Memory B cell (primary cell): Measurements from ENCODE around the gene ADAP1.
"Not testable (repeated sequence)": the region's sequence is repeated elsewhere in the genome, so short reads cannot be mapped to it uniquely, and the experiment has no call there.

Experiments used
- ATAC-seq: fragments of 150-1000 bp; cut with Tn5 transposase; 2 replicates; pipeline ENCODE4 v1.10.0; 2021; ENCODE audit warnings: low read depth, mild to moderate bottlenecking, moderate library complexity
- DNase-seq, 2 donors: peaks; one replicate each; pipeline ENCODE4 v3.0.0; 2022; ENCODE audit warnings: low spot score in 2 of 2
- H3K27ac Mint-ChIP-seq: one replicate; pipeline ENCODE4 v1.8.0; 2022; ENCODE audit warnings: mild to moderate bottlenecking, moderate library complexity, mixed read lengths
- H3K27me3 Mint-ChIP-seq: one replicate; pipeline ENCODE4 v1.8.0; 2022; ENCODE audit warnings: mixed read lengths
- H3K36me3 Mint-ChIP-seq: one replicate; pipeline ENCODE4 v1.8.0; 2022; ENCODE audit warnings: mild to moderate bottlenecking, mixed read lengths
- H3K4me1 Mint-ChIP-seq: one replicate; pipeline ENCODE4 v1.8.0; 2022; ENCODE audit warnings: mixed read lengths
- H3K4me3 Mint-ChIP-seq: one replicate; pipeline ENCODE4 v1.8.0; 2022; ENCODE audit warnings: mild to moderate bottlenecking, moderate library complexity, mixed read lengths
- H3K9me3 Mint-ChIP-seq: one replicate; pipeline ENCODE4 v1.8.0; 2022; ENCODE audit warnings: mixed read lengths

The ADAP1 gene

DNA sequence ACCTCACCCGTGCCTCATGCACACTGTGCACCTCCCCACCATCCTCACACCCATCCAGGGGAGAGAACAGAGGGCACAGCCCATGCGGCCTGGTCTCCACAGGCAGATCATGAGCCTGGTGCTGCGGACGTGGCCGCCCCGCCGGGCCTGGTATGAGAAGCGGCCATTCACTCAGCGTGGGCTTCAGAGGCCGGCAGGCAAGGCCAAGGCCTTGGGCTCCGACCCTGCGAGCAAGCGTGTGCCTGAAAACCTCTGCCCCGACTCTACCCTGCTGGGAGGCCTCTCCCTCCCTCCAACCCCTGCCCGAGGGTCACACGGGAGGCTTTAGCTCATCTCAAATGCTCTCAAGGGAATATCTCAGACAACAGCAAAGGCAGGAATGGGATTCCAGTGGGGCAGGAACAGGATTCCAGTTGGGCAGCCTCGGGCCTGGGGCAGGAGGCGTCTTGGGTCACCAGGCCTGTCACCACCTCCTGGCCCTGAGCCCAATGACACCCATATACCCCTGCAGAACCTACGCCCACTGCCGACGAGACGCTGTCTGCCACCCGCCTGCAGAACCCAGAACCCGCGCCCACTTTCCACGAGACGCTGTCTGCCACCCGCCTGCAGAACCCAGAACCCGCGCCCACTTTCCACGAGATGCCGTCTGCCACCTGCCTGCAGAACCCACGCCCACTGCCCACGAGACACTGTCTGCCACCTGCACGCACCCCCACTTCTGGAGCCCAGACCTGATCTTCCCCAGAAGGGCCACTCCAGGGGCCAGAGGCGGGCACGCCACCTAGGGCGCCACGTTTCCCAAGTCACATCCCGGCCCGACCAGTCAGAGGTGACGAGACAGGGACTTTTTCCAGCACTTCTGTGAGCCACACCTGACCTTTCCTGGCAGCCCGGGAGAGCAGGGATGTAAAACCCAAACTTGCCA lies 38.9 kb downstream of the ADAP1 start:
- Mint-ChIP-seq H3K4me1 (peaks cover 7% of the 10 kb centered on the region), H3K27ac (no peak overlapping the region), H3K4me3 (no peak overlapping the region), H3K36me3 (peaks cover 3% of the 10 kb centered on the region), H3K27me3 (peaks cover 2% of the 10 kb centered on the region), H3K9me3 (no peaks in the 10 kb centered on the region)
- ATAC-seq (no peak), DNase-seq (no peak)

DNA sequence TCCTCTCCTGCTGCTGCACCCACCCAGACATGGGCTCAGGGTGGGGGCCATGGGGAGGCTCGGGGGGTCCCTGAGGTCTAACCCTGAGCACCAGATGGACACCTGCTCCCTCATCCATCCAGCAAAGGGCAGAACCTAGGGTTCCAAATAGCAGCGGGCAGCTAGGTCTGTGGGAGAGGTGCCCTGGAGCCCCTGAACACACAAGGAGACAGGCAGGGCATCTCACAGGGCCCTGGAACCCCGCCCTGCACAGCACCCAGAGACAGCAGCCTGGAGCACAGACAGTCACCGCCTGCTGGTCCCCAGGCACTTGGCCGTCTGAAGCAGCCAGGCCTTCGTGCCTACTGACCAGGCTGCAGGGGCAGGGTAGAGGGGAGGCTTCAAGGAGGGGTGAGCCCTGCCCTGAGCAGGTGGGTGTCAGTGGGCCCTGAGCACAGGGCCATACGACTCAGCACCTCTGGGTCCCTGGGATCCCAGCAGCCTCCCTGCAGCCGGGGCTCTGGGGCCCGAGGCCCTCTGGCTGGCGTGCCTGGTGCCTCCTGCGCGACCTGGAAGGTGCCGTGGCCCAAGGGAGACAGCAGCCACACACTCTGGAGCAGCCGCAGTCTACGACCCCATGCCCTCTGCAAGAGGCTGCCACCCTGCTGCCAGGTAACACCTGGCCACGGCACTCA lies 39.8 kb downstream of the ADAP1 start:
- ATAC-seq (no peak), DNase-seq (no peak)
- Mint-ChIP-seq H3K27ac (no peak overlapping the region), H3K27me3 (peaks cover 2% of the 10 kb centered on the region), H3K4me3 (no peak overlapping the region), H3K9me3 (no peaks in the 10 kb centered on the region), H3K36me3 (peaks cover 3% of the 10 kb centered on the region), H3K4me1 (peaks cover 15% of the 10 kb centered on the region)

DNA sequence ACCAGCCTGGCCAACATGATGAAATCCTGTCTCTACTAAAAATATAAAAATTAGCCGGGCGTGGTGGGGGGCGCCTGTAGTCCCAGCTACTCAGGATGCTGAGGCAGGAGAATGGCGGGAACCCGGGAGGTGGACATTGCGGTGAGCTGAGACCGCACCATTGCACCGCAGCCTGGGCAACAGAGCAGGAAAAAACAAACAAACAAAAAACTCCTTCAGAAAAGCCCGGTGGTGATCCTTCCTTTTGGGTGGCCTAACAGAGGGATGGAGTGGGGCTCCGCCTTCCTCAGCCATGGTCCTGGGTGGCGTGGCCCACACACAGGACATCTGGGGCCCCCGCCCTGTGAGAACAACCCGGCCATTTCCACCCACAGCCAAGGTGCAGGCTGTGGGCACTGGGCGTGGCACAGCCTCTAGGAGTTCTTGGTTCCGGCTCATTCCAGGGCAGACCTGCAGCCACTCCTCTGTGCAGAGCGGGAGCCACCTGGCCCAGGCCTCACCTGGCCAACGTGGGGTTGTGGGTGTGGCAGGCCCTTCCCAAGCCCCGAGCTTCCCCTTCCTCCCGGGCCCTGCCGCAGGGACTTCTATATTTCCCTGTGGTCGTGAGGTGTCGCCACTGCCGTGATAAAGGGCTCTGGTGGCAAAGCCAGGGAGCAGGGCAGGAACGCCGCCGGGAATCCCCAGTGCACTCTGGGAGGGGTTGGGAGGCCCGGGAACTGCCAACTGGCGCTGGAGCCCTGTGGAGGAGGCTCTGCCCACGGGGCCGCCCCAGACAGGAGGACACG lies 40.6 kb downstream of the ADAP1 start:
- H3K4me1 Mint-ChIP-seq: peaks cover 11% of the 10 kb centered on the region
- no peak for DNase-seq
- no peaks in the 10 kb centered on the region for H3K9me3 Mint-ChIP-seq
- no peak overlapping the region for H3K27ac Mint-ChIP-seq
- no peaks in the 10 kb centered on the region for H3K36me3 Mint-ChIP-seq
- H3K27me3 Mint-ChIP-seq: no peaks in the 10 kb centered on the region
- no peak for ATAC-seq
- no peak overlapping the region for H3K4me3 Mint-ChIP-seq

DNA sequence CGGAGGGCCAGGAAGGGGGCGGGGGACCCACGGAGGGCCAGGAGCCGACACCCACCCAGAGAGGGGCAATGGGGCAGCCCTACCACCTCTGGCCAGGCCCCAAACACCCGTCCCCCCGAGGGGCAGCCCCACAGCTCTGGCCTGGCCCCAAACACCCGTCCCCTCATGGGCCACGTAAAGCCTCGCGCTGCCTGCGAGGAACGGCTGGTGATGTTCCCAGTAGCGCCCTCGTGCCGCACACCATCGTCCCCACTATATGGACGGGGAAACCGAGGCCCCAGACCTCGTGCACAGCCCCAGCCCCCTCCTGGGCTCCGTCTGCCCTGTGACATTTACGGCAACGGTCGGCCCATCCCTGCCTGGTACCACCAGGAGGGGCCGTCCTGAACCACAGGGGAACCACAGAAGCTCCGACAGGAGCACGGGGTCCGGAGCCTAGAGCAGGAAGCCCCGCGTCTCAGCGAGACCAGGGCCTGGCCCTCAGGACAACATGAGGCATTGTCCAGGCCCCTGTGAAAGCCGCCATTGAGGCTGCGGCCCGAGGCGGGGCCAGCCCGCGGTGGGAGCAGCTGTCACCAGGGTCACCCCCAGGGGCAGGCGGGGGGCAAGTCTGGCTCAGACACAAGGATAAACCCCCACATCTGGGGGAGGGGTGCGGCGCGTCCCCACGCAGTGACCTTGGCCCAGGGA lies 42.5 kb downstream of the ADAP1 start:
- ATAC-seq: no peak
- Mint-ChIP-seq H3K27me3 (no peaks in the 10 kb centered on the region), H3K36me3 (no peaks in the 10 kb centered on the region), H3K4me1 (peaks cover 14% of the 10 kb centered on the region), H3K9me3 (no peaks in the 10 kb centered on the region), H3K27ac (no peak overlapping the region), H3K4me3 (no peak overlapping the region)
- DNase-seq: no peak

DNA sequence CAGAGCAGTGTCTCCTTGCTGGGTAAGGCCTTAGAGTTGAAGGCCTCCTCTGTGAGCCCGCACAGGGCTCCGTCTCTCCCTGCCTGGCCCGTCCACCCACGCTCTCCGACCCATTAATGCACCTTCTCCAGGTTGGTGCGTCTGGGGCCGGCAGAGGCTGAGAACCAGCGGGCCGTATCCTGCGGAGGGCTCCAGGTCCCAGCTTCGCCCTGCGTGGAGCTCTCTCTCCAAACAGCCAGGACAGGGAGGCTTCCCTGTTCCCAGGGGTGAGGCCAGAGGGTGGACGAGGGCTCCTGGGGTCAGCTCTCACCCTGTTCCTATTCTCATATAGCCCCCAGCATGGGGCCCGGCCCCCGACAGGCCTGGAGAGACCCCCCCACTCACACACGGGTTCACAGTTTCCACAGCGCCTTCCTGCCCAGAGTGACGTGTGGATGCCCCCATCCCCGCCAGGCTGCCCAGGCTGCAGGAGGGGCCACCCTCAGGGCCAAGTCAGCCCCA lies 43.5 kb downstream of the ADAP1 start:
- no peak overlapping the region for H3K4me3 Mint-ChIP-seq
- H3K27me3 Mint-ChIP-seq: no peaks in the 10 kb centered on the region
- H3K9me3 Mint-ChIP-seq: no peaks in the 10 kb centered on the region
- H3K36me3 Mint-ChIP-seq: no peaks in the 10 kb centered on the region
- H3K4me1 Mint-ChIP-seq: peaks cover 10% of the 10 kb centered on the region
- H3K27ac Mint-ChIP-seq: no peak overlapping the region
- ATAC-seq (no peak), DNase-seq (no peak)

DNA sequence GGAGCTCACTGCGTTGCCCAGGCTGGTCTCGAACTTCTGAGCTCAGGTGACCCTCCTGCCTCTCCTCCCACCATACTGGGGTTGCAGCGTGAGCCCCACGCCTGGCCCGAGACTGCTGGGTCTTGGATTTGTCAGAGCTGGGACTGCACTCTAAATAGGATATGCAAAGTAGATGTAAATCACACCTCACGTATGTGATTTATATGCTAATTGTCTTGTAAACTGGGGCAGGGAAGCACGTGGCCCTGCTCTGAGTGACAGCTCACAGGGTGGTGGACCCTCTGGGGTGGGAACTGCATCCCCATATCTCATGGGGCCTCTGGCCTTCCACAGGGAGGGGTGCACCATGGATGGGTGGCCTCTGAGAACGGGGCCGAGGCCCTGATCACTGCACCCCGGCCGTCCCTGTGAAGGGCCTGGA lies 44.0 kb downstream of the ADAP1 start:
- DNase-seq (no peak), ATAC-seq (peak; percentile 19)
- Mint-ChIP-seq H3K27me3 (no peaks in the 10 kb centered on the region), H3K27ac (no peak overlapping the region), H3K36me3 (no peaks in the 10 kb centered on the region), H3K4me1 (peaks cover 10% of the 10 kb centered on the region), H3K4me3 (peak overlapping the region; percentile 70), H3K9me3 (no peaks in the 10 kb centered on the region)

DNA sequence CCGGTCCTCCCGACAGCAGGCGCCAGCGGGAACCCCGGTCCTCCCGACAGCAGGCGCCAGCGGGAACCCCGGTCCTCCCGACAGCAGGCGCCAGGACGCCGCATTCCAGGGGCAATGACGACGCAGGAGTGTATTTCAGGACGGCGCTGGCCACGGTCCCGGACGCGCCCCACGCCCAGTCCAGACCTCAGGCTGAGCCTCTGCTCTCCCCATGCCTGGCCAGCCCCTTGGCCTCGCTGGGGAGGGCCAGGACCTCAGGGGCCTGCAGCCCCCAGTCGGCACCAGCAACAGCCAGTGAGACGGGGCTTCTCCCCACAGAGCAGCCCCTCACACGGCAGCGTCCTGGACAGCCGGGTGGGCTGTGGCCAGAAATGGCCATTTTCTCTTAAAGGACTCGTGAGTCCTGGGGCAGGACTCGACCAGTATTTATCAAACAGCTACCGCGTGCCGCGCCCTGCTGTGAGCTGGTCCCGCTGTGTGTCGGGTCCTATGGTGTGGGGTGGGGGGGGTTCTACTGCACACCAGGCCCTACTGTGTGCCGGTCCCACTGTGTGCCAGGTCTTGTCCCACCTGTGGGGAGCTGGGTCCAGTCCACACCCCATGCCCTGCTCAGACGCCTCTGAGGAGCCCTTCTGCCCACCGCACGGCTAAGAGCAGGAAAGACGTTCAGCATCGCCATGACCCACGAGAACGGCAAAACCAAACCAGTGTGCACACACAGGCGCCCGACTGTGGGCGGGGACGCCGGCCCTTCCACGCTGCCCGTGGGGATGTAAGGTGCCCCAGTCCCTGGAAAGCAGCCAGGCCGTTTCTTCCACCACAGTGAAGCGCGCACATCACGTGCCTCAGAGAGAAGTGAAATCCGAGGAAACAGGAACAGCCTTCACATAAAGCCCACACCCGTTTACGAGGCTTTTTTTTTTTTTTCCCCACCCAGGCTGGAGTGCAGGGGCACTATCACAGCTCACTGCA lies 44.8 kb downstream of the ADAP1 start:
- no peaks in the 10 kb centered on the region for H3K27me3 Mint-ChIP-seq
- peaks cover 10% of the 10 kb centered on the region for H3K4me1 Mint-ChIP-seq
- no peaks in the 10 kb centered on the region for H3K9me3 Mint-ChIP-seq
- peak overlapping the region; percentile 70 for H3K4me3 Mint-ChIP-seq
- H3K27ac Mint-ChIP-seq: no peak overlapping the region
- H3K36me3 Mint-ChIP-seq: no peaks in the 10 kb centered on the region
- DNase-seq (peak; percentile 58 to 62), ATAC-seq (peak; percentile 57)

DNA sequence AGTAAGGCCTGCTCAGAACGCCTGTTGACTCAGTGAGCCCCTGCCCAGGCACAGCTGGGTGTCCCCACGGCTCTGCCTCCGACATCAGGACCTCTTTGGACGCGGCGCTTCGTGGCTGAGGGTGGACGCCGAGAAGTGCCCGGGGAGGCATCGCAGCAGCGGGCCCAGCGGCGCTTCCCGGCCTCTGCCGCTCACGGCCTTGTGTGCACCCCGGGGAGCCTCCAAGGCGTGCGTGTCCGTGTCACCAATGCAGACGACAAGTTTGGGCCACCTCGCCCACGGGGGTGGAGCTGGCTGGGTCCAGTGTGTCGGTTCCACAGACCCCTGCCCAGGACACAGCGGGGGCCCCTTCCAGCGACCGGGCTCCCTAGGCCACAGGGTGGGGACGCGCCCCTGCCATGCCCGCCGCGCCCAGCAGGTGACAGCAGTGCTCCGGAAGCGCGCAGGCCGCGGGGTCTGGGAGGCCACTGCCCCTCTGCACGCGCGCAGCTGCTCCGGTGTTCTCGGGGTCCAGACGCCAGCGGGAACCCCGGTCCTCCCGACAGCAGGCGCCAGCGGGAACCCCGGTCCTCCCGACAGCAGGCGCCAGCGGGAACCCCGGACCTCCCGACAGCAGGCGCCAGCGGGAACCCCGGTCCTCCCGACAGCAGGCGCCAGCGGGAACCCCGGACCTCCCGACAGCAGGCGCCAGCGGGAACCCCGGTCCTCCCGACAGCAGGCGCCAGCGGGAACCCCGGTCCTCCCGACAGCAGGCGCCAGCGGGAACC lies 45.7 kb downstream of the ADAP1 start:
- not testable (repeated sequence) for H3K36me3 Mint-ChIP-seq, H3K4me1 Mint-ChIP-seq, H3K9me3 Mint-ChIP-seq, H3K27me3 Mint-ChIP-seq
- ATAC-seq: peak; percentile 23
- Mint-ChIP-seq H3K27ac (peak overlapping the region; percentile 35), H3K4me3 (peak overlapping the region; percentile 32)
- DNase-seq: peak; percentile 48 to 85

DNA sequence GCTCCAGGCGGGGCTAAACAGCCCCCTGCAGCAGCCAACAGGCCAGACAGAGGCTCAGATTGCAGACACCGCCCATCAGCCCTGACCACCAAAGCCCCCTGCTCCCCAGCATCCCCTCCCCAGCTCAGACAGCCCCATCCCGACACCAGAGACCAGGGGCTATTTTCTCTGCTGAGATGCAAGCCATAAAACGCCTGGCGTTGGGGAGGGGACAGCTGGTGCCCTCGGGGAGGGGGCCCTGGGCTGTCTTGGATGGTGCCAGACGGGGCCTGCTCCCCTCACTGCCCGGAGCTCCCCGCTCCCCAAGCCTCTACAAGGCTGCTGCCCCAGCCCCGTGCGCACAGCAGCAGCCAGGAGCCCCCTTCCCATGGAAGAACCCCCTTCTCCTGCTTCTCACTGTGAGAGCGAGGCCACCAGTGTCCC lies 46.3 kb downstream of the ADAP1 start:
- Mint-ChIP-seq H3K27ac (peak overlapping the region; percentile 35), H3K9me3 (no peaks in the 10 kb centered on the region), H3K36me3 (no peaks in the 10 kb centered on the region), H3K27me3 (no peaks in the 10 kb centered on the region), H3K4me1 (peaks cover 10% of the 10 kb centered on the region), H3K4me3 (peak overlapping the region; percentile 32)
- DNase-seq (peak in 1 of 2 donors; percentile 40), ATAC-seq (no peak)

DNA sequence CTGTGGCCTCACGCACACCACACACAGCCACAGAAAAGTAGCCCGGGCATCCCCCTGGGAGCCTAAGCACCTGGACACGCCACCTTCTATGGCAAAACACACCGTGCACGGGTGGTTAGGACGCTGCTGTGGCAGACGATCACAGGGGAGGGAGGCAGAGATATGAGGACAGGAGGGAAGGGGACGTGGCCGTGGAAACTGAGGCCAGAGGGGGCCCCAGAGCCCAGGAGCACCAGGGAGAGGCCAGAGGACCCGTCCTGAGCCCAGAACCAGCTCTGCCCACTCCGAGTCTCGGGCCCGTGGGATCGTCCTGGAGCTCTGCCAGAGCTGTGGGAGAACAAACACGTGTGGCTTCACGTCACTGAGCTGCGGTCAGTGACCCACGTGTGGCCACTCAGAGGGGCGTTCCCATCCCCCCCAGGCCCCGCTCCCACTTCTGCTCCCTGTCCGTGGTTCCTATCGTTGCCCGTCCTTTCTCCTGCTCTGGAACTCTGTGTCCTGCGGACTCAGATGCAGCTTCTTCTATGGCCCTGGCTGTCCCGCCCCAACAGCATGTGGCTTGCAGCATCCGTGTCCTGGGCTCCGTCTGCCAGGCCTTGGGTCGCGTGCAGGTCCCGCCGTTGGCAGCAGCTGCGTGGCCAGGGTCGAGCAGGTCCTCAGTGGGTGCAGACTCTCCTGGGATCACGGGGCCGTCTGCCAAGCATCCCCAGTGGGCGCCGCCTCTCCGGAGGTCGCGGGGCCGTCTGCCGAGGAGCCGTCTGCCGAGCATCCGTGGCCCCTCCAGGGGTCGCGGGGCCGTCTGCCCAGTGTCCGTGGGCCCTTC lies 47.1 kb downstream of the ADAP1 start:
- DNase-seq (peak; percentile 52 to 56), ATAC-seq (peak; percentile 62)
- H3K27ac Mint-ChIP-seq: no peak overlapping the region
- no peaks in the 10 kb centered on the region for H3K27me3 Mint-ChIP-seq
- no peak overlapping the region for H3K4me3 Mint-ChIP-seq
- no peaks in the 10 kb centered on the region for H3K36me3 Mint-ChIP-seq
- H3K4me1 Mint-ChIP-seq: peaks cover 10% of the 10 kb centered on the region
- no peaks in the 10 kb centered on the region for H3K9me3 Mint-ChIP-seq

DNA sequence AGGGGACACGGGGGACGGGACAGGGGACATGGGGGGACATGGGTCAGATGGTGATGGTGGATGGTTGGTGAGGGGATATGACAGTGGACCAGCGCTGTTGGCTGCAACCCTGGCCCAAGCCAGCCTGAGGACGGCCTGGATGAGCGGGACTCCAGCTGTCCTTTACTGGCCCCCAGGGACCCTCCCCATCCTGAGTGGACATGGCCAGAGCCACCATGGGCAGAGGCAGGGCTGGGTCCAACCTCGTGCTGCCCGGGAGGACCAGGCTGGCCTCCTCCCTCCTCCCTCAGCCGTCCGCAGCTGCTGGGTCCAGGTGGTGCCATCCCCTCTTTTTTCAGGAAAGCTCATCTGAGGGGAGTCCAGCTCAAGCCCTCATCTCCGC lies 47.7 kb downstream of the ADAP1 start:
- ATAC-seq (peak; percentile 27), DNase-seq (peak; percentile 44 to 58)
- Mint-ChIP-seq H3K36me3 (no peaks in the 10 kb centered on the region), H3K27ac (no peak overlapping the region), H3K4me3 (no peak overlapping the region), H3K9me3 (no peaks in the 10 kb centered on the region), H3K27me3 (no peaks in the 10 kb centered on the region), H3K4me1 (peaks cover 10% of the 10 kb centered on the region)
